Measurements from ENCODE around the gene ADM2. TPM values are rescaled to one million over a fixed set of nuclear protein-coding genes. Genes with fewer than 3 reads are reported as not detected.
"Not testable (repeated sequence)": the region's sequence is repeated elsewhere in the genome, so short reads cannot be mapped to it uniquely, and the experiment has no call there.

The ADM2 gene
- total RNA-seq, 1 experiment from 2014 or later, result not detected

DNA sequence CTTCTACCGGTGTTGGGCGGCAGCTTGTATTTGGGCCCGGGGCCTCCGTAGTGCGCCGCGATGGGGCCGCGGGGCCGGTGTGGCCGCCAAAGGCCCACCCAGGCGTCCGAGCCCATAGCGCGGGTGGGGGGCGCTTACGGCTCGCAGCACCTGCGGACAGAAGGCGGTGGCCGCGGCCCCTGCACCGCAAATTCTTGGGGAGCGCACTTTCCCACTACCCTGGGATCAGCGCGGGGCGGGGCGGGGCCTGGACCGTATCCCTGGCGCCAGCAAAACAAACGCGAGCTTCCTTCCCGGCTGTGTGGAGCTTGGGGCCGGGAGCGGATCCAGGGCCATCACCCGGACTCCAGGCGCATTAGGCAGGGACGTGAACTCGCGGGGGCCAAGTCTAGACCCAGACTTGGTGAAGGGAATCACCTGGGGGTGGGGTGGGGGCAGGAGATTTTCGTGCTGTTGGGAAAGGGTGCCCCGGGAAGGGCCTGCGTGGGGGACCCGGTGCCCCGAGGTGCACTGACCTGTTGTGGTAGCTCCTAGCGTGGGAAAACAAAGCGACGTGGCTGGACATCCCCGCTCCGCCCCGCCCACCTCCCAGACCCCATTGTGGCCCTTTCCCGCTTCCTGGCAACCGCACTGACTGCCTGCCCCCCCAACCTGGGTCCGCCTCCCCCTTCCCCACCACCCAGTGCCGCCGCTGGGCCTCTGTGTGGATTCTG, 50.8 kb downstream of the ADM2 start:
- no peak overlapping the region for H3K27ac ChIP-seq
- H3K27me3 ChIP-seq, result peaks cover 12% of the 10 kb centered on the region; the same call in 1 of the 2 replicates

DNA sequence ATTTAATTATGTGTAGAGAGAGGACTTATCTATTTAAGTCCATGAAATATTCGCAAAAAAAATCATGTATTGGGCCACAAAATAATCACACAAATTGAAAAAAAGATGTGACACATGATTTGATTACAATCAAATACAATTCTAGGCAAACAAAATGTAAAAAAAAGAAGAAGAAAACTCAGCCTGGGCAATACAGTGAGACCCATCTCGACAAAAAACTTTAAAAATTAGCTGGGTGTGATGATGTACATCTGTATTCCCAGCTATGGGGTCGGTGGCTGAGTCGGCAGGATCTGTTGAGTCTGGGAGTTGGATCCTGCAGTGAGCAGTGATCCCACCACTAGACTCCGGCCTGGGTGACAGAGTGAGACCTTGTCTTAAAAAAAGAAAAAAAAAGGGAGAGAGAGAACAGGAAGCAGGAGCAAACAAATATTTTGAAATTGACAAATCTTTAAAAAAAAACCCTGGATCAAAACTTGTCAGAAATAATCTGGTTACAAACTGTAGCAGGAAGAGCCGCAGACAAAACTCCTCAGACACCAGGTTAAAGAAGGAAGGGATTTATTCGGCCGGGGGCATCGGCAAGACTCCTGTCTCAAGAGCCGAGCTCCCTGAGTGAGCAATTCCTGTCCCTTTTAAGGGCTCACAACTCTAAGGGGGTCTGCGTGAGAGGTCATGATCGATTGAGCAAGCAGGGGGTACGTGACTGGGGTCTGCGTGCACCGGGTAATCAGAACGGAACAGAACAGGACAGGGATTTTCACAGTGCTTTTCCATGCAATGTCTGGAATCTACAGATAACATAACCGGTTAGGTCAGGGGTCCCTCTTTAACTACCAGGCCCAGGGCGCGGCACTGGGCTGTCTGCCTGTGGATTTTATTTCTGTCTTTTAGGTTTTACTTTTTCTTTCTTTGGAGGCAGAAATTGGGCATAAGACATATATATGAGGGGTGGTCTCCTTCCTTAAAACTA, 51.8 kb downstream of the ADM2 start:
- Histone ChIP-seq H3K4me1 (peaks cover 2% of the 10 kb centered on the region; the same call in 1 of the 2 replicates), H3K36me3 (no peaks in the 10 kb centered on the region), H3K9me3 (replicated peaks) (no peaks in the 10 kb centered on the region; the same call in 1 of the 2 replicates), H3K4me3 (no peak overlapping the region), H3K27me3 (peaks cover 16% of the 10 kb centered on the region; the same call in 1 of the 2 replicates), H3K27ac (no peak overlapping the region)
- no peak for DNase-seq

More for the DNA sequence above, 50.8 kb downstream of the ADM2 start:
- no peak for DNase-seq
- H3K4me3 ChIP-seq, result no peak overlapping the region
- no peaks in the 10 kb centered on the region for H3K36me3 ChIP-seq
- H3K9me3 ChIP-seq (replicated peaks), result no peaks in the 10 kb centered on the region; the same call in 1 of the 2 replicates
- H3K4me1 ChIP-seq, result peaks cover 2% of the 10 kb centered on the region; the same call in 1 of the 2 replicates

DNA sequence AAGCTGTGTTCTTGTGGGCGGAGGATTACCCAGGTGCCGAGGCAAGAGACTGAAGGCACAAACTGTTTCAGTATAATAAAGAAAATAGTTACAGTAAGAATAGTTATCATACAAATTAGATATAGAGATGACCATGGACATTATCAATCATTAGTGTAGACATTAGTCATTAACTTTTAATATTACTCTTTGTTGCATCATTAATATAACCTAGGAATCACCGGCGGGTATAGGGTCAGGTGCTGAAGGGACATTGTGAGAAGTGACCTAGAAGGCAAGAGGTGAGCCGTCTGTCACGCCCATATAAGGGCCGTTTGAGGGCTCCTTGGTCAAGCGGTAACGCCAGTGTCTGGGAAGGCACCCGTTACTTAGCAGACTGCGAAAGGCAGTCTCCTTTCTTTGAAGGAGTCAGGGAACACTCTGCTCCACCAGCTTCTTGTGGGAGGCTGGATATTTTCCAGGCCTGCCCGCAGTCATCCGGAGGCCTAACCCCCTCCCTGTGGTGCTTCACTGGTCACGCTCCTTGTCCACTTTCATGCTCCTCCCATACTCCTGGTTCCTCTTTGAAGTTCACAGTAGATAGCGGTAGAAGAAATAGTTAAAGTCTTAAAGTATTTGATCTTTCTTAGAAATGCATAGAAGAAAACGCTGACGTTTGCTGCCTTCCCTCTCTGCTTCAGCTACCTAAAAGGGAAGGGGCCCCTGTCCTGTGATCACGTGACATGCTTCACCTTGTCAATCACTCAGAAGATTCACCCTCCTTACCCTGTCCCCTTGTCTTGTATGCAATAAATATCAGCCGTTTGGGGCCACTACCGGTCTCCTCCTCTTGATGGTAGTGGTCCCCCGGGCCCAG, 52.7 kb downstream of the ADM2 start:
- H3K4me1 ChIP-seq; H3K9me3 ChIP-seq (replicated peaks); H3K4me3 ChIP-seq; H3K27ac ChIP-seq; H3K36me3 ChIP-seq: not testable (repeated sequence)
- peaks cover 16% of the 10 kb centered on the region; the same call in 1 of the 2 replicates for H3K27me3 ChIP-seq
- peak in 1 of 2 experiments; percentile 39 for DNase-seq

DNA sequence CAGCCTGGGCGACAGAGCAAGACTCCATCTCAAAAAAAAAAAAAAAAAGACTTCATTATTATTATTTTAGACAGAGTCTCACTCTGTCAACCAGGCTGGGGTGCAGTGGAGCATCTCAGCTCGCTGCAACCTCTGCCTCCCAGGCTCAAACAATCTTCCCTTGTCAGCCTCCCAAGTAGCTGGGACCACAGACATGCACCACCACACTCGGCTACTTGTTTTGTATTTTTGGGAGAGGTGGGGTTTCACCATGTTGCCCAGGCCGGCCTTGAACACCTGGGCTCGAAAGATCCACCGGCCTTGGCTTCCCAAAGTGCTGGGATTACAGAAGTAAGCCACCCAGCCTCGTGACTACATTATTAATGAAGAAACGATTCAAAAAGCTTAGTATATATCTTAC, 53.8 kb downstream of the ADM2 start:
- Histone ChIP-seq H3K27ac (no peak overlapping the region), H3K9me3 (replicated peaks) (no peaks in the 10 kb centered on the region; the same call in 1 of the 2 replicates), H3K27me3 (peaks cover 16% of the 10 kb centered on the region; the same call in 1 of the 2 replicates), H3K36me3 (no peaks in the 10 kb centered on the region), H3K4me3 (no peak overlapping the region), H3K4me1 (peaks cover 2% of the 10 kb centered on the region; the same call in 1 of the 2 replicates)
- DNase-seq, result no peak

Other genes starting within 250 kb of the ADM2 start
- gene TUBGCP6, start 236.5 kb upstream of the ADM2 start, total RNA-seq (2014; rRNA removed; shearing (Covaris generic)), result 27.8 and 40.2 TPM in 2 replicates
- 11.2 and 21.4 TPM in 2 replicates for gene HDAC10, start 230.3 kb upstream of the ADM2 start, total RNA-seq (2014; rRNA removed; shearing (Covaris generic))
- gene MAPK12, start 219.9 kb upstream of the ADM2 start, total RNA-seq (2014; rRNA removed; shearing (Covaris generic)), result 52.0 and 54.0 TPM in 2 replicates
- 3.2 and 4.2 TPM in 2 replicates for gene MAPK11, start 211.2 kb upstream of the ADM2 start, total RNA-seq (2014; rRNA removed; shearing (Covaris generic))
- 104 and 109 TPM in 2 replicates for gene PLXNB2, start 173.9 kb upstream of the ADM2 start, total RNA-seq (2014; rRNA removed; shearing (Covaris generic))
- 0.08 and 0.18 TPM in 2 replicates for gene DENND6B, start 154.5 kb upstream of the ADM2 start, total RNA-seq (2014; rRNA removed; shearing (Covaris generic))
- gene PPP6R2, start 138.2 kb upstream of the ADM2 start, total RNA-seq (2014; rRNA removed; shearing (Covaris generic)), result 51.6 and 60.6 TPM in 2 replicates
- gene SBF1, start 6.5 kb upstream of the ADM2 start, total RNA-seq (2014; rRNA removed; shearing (Covaris generic)), result 90.2 and 100 TPM in 2 replicates
- not detected in 2 replicates for gene MIOX, start 5.3 kb downstream of the ADM2 start, total RNA-seq (2014; rRNA removed; shearing (Covaris generic))
- gene LMF2, start 26.2 kb downstream of the ADM2 start, total RNA-seq (2014; rRNA removed; shearing (Covaris generic)), result 39.2 and 48.8 TPM in 2 replicates
- 87.0 and 94.2 TPM in 2 replicates for gene NCAPH2, start 26.7 kb downstream of the ADM2 start, total RNA-seq (2014; rRNA removed; shearing (Covaris generic))
- gene SCO2, start 44.1 kb downstream of the ADM2 start, total RNA-seq (2014; rRNA removed; shearing (Covaris generic)), result 0.71 and 2.1 TPM in 2 replicates
- gene TYMP, start 48.5 kb downstream of the ADM2 start, total RNA-seq (2014; rRNA removed; shearing (Covaris generic)), result 0.51 and 0.63 TPM in 2 replicates
- gene KLHDC7B, start 64.4 kb downstream of the ADM2 start, total RNA-seq (2014; rRNA removed; shearing (Covaris generic)), result 0.05 and 0.10 TPM in 2 replicates
- gene SYCE3, start 81.4 kb downstream of the ADM2 start, total RNA-seq (2014; rRNA removed; shearing (Covaris generic)), result not detected in 2 replicates
- 12.6 and 17.1 TPM in 2 replicates for gene CPT1B, start 96.9 kb downstream of the ADM2 start, total RNA-seq (2014; rRNA removed; shearing (Covaris generic))
- gene CHKB, start 101.3 kb downstream of the ADM2 start, total RNA-seq (2014; rRNA removed; shearing (Covaris generic)), result 19.9 and 27.7 TPM in 2 replicates
- 0.48 and 0.99 TPM in 2 replicates for gene MAPK8IP2, start 119.2 kb downstream of the ADM2 start, total RNA-seq (2014; rRNA removed; shearing (Covaris generic))
- gene ARSA, start 146.6 kb downstream of the ADM2 start, total RNA-seq (2014; rRNA removed; shearing (Covaris generic)), result 1.8 TPM in 2 replicates
- gene SHANK3, start 191.3 kb downstream of the ADM2 start, total RNA-seq (2014; rRNA removed; shearing (Covaris generic)), result 0.08 and 0.12 TPM in 2 replicates